HG03064 (cell line): Measurements from ENCODE around the gene CUL2.
"Not testable (repeated sequence)": the region's sequence is repeated elsewhere in the genome, so short reads cannot be mapped to it uniquely, and the experiment has no call there.

ENCODE experiments used
- ATAC-seq: cut with Tn5 transposase; IDR thresholded peaks from one replicate; pipeline ENCODE4 v1.9.1; 2021; ENCODE audit warnings: low read depth; ENCODE audit not compliant: unreplicated experiment

CUL2 gene

GRCh38 chr10:35025916-35026315, 64.2 kb downstream of the CUL2 start:
- ATAC-seq = no peak

GRCh38 chr10:35020481-35020880, 69.7 kb downstream of the CUL2 start:
- no peak for ATAC-seq

- no peak for ATAC-seq
Measured at GRCh38 chr10:35019041-35020024, 70.8 kb downstream of the CUL2 start.

- ATAC-seq = no peak
Measured at GRCh38 chr10:35017608-35018007, 72.5 kb downstream of the CUL2 start.

GRCh38 chr10:35015843-35016408, 74.2 kb downstream of the CUL2 start:
- no peak for ATAC-seq

GRCh38 chr10:35012781-35013180, 77.4 kb downstream of the CUL2 start:
- no peak for ATAC-seq

- ATAC-seq = no peak
Measured at GRCh38 chr10:35011771-35012191, 78.4 kb downstream of the CUL2 start.

GRCh38 chr10:35007858-35008301, 82.3 kb downstream of the CUL2 start:
- ATAC-seq = no peak

GRCh38 chr10:35006836-35007235, 83.3 kb downstream of the CUL2 start:
- ATAC-seq = no peak

- ATAC-seq = no peak
Measured at GRCh38 chr10:35005868-35006267, 84.3 kb downstream of the CUL2 start.

- no peak for ATAC-seq
Measured at GRCh38 chr10:35004651-35005050, 85.5 kb downstream of the CUL2 start.

GRCh38 chr10:35003906-35004305, 86.2 kb downstream of the CUL2 start:
- no peak for ATAC-seq

GRCh38 chr10:35000936-35001335, 89.2 kb downstream of the CUL2 start:
- ATAC-seq = no peak

- ATAC-seq = no peak
Measured at GRCh38 chr10:34999532-34999931, 90.6 kb downstream of the CUL2 start.

GRCh38 chr10:34998940-34999339, 91.2 kb downstream of the CUL2 start:
- no peak for ATAC-seq

- ATAC-seq = no peak
Measured at GRCh38 chr10:34996843-34997242, 93.3 kb downstream of the CUL2 start.

- ATAC-seq = no peak
Measured at GRCh38 chr10:34995925-34996324, 94.2 kb downstream of the CUL2 start.

- ATAC-seq = peak; percentile 80
Measured at GRCh38 chr10:34994565-34995142, 95.5 kb downstream of the CUL2 start.

GRCh38 chr10:34993782-34994181, 96.4 kb downstream of the CUL2 start:
- ATAC-seq = no peak

- ATAC-seq = not testable (repeated sequence)
Measured at GRCh38 chr10:34991117-34991516, 99.0 kb downstream of the CUL2 start.

GRCh38 chr10:34988397-34989067, 101.6 kb downstream of the CUL2 start:
- ATAC-seq = no peak
